ENCODE results near the gene LRRC8E.
"Not testable (repeated sequence)": the region's sequence is repeated elsewhere in the genome, so short reads cannot be mapped to it uniquely, and the experiment has no call there.

Gene LRRC8E

DNA sequence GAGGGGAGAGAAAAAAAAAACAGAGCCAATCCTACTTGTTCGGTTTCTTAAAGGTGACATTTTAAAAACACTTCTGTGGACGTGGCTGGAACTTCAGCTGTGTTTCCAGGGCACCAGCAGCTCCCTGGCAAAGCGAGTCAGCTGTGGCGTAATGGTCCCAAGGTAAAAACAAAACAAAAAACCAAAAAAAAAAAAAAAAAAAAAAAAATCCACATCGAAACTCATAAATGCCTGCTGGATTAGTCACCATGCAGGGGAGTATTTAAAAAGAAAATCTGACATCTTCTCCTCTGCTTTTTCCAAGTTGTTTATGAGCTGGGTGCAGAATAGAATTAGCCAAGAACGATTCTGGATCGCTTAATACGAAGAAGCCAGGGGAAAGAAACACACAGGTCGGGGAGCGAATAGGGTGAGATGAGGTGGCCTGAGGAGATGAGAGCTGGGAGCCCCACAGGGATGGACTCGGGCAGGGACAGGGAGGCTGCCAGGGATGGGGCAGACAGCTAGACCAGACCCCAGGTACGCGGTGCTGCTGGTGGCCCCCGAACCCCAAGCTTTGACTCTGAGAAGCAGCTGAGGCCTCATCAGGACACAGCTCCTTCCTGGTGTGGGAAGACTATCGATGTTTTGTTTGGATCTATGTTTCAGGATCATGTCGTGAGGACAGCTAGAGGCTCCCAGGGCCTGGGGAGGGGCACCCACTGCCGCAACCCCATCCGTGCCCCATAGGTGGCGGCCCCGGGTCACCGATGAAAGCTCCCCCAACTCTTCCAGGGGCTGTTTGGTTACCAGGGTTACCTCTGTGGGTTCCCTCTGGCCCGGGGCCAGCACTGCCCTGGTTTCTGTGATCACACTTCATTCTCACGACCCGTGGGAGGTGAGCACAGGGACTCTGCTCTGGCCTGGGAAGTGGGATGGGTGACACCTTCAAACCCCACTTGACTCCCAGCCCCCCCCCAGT lies 40.7 kb downstream of the LRRC8E start:
- in situ Hi-C loops (cut with MboI; ENCODE audit: low sequenced_read_pairs) = no loop called here

DNA sequence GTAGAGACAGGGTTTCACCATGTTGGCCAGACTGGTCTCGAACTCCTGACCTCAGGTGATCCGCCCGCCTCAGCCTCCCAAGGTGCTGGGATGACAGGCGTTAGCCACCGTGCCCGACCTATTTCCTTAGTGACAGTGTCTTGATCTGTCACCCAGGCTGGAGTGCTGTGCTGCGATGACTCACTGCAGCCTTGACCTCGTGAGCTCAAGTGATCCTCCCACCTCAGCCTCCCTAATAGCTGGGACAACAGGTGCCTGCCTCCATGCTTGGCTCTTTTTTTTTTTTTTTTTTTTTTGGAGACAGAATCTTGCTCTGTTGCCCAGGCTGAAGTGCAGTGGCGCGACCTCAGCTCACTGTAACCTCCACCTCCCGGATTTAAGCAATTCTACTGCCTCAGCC lies 41.7 kb downstream of the LRRC8E start:
- in situ Hi-C loops (cut with MboI; ENCODE audit: low sequenced_read_pairs) = not testable (repeated sequence)

DNA sequence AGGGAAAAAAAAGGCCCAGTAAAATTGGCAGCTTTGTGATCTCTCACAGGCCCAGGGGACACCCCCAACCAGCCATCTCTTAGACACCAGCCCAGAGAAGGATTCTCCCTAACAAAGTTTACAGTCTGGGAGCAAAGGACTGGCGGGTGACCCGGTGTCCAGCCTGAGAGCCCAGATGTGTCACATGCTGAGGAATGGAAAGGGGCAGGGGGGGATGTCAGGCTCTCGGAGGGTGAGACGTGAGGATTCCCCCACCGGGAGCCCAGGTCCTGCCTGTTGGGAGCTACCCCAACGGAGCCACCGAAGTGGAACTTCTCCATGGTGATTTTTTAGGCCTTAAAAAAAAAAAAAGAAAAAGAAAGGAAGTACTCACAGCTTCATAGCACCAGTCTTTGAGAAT lies 42.5 kb downstream of the LRRC8E start:
- in situ Hi-C loops (cut with MboI; ENCODE audit: low sequenced_read_pairs) = no loop called here

DNA sequence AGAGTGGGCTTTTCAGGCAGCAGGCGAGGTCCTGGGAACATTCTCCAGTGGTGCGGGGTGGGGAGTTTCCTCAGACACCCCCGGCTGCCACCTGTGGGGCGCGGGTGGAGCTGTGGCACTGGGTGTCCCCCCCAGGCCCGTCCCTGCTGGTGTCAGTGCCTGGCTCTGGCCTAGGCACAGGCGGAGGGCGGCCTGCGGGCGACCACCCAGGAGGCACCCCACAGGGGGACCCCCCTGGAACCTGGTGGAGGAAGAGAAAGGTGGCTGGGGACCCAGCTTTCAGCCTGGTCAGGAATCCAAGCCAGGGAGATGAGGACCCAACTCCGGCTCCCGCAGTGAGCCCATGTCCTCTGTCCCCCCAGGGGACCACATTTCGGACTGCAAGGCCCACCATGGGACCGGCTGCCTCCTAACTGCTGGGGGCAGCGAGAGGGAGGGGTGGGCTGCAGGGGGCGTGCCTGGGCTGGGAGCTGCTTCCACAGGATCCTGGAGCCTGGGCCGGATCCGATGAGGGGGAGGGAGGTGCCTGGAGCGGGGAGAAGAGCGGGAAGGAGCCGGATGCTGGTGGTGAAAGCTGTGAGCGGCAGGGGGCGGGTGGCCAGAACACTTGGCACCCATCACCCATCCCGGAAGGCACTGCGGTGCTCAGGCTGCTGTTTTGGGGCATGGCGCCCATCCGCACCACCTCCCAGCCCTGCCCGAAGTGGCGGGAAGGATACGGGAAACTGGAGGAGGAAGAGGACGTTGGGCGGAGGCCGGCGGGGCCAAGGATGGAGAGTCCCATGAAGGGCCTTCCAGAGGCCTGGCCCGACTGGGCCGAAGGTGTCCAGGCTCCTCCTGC lies 43.1 kb downstream of the LRRC8E start:
- in situ Hi-C loops (cut with MboI; ENCODE audit: low sequenced_read_pairs) = no loop called here

DNA sequence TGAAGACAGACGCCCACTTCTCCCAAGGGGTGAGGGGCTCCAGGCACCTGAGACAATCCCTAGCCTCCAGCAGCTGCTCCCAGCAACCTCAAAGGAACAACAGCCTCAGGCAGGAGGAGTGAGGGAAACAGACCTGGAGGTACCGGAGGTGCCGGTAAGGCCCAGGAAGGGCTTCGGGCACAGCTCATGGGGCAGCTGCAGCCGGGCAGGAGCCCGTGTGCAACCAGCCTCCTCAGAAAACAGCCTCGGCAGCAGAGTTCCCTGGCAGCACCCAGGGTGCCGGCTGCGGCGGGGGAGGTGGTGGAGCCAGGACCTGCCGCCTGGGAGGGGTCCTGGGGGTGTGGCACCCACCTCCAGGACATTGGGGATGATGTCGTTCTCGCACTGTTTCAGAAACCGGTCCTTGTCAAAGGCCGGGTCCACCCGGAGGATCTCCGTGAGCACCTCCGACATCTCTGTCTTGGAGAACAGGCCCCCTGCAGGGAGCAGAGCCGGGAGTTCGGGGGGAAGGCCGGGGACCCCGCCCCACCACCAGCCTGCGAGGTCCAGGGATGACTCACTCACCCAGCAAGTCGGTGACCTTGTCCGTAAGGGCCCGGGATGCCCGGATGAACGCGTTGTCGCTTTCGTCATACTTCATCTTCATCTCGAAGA lies 44.1 kb downstream of the LRRC8E start:
- in situ Hi-C loops (cut with MboI; ENCODE audit: low sequenced_read_pairs) = no loop called here

DNA sequence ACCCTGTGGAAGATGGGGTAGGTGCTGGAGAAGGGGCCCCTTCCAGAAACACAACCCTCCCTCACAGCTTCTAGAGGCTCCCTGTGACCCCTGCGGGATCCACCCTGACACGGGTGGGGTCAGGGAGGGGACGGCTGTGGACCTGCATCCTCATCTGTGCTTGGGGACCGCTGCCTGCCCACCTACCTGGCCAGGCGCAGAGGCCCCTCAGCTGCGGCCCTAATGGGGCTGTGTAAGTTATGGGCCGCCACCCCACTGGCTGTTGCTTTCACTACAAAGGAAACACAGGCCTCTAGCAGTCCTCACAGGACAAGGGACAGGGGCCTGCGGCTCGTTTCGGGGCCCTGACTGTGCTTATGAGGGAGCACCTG lies 44.6 kb downstream of the LRRC8E start:
- in situ Hi-C loops (cut with MboI; ENCODE audit: low sequenced_read_pairs) = no loop called here

DNA sequence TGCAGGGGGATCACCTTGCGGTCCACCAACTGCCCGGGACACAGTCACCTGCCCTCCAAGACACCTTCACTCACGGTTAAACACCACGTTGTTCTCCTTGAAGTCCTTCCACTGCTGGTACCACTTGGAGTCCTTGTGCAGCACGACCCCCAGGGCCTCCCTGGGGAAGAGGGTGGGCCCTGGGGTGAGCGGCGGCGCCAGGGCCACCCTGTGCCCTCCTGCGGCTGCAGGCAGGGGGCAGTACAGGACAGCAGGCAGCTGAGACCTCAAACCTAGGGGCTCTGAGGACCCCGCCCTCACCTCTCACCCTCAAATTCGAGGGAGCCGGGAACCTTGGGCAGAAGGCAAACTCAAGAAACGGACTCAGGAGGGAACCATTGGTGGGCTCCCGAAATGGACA lies 45.1 kb downstream of the LRRC8E start:
- in situ Hi-C loops (cut with MboI; ENCODE audit: low sequenced_read_pairs) = no loop called here

DNA sequence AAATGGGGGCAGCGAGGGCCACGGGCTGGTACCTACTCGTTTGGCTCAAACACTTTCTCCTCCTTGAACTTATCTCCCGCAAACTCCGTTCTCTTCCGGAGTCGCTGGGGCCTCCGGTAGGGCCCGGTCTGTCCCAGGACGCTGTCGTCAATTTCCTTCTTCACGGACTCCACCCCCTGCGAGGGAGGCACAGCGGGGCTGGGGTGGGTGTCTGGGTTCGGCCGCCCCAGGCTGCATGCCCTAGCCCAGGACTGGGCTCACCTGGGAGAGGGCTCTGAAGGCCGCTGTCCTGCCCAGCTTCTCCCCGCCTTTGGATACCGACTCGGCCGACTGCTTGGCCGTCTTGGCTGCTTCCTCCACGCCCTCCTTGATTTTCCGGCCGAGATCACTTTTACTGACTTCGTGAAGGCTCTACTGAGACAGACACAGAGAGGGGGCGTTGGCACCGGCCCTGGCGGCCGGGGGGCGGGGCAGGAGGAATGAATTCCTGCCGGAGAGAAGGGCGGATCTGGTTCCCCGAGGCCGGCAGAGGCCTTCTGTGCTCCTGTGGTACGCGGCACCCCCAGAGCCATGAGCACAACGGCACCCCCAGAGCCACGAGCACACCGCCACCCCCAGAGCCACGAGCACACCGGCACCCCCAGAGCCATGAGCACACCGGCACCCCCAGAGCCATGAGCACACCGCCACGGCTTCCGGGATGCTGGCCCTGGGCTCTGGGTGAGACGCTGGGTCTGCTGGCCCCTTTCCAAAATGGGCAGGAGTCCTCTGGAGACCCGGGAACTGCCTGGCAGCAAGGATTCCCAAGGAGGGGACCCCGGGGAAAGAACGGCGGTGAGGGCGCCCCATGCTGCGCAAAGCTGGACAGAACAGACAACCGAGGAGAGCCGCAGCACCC lies 45.8 kb downstream of the LRRC8E start:
- in situ Hi-C loops (cut with MboI; ENCODE audit: low sequenced_read_pairs) = no loop called here

DNA sequence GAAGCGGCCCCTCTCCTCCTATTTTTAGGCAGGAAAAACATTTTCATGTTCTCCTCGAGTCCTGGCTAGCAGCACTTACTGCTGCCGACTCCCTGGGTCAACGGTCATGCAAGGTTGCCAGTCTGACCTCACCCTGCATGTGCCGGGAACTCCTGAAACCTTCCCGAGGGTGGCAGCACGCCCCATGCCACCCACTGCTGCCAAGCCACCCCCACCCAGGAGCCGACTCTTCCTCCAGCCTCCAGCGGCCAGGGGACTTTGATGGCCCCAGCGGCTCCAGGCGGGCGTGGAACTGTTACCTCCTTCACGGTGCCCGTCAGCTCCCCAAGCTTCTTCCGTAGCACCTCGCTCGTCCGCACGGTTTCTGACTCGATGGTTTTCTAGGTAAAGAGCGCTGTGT lies 46.5 kb downstream of the LRRC8E start:
- in situ Hi-C loops (cut with MboI; ENCODE audit: low sequenced_read_pairs) = no loop called here

DNA sequence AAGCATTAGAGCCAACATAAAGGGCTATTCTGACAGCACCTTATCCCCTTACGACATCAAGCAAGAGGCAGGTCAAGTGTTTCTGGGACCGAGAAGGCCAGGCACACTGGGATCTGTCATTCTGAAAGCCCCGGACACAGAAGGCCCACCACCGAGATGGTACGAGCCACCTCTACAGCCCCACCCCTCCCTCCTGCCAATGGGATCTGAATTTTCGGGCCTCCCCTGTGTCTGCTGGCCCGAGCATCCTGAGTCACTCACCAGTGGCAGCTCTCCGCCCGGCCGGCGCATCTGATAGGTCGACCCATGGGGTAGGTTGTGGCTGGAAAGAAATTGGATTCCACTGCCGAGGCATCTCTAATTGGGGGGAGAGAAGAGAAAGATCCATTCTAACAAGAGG lies 52.5 kb downstream of the LRRC8E start:
- in situ Hi-C loops (cut with MboI; ENCODE audit: low sequenced_read_pairs) = no loop called here

DNA sequence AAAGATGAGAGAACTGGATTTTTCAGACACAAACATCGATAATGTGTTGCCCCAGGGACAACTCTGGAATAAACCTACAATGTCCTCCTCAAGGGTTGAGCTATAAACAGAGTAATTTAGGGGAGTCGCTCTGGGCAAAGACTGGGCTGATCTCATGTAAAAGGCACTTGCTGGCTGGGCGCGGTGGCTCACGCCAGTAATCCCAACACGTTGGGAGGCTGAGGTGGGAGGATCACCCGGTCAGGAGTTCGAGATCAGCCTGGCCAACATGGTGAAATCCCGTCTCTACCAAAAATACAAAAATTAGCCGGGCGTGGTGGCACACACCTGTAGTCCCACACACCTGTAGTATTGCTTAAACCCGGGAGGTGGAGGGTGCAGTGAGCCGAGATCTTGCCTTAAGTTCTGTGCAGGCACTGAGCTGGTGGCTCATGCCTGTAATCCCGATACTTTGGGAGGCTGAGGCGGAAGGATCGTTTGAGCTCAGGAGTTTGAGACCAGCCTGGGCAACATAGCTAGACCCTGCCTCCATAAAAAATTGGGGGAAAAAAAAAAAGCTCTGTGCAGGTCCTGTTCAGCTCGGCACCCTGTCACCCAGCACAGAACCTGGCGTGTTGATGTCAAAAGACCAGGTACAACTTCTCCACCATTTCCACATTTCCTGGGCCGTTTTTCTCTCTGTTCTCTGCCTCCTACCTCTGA lies 53.7 kb downstream of the LRRC8E start:
- in situ Hi-C loops (cut with MboI; ENCODE audit: low sequenced_read_pairs) = no loop called here

DNA sequence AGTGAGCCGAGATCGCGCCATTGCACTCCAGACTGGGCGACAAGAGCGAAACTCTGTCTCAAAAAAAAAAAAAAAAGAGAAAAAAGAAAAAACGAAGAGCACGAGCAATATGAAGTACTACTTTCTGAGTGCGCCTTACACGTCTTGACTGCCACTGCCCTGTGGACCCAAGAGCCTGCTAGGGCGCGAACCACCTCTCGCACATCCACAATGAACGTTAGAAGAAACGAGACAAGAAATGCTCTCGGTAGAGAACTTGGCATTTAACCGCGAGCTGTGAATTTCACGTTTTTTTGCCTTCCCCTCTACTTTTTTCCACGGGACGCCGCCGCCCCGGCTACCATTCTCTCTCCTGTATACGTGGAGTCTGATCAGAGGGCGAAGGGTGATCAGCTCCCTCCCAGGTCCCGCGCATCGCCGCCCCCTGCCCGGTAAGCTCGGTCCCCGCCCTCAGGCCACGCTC lies 54.7 kb downstream of the LRRC8E start:
- in situ Hi-C loops (cut with MboI; ENCODE audit: low sequenced_read_pairs) = no loop called here

DNA sequence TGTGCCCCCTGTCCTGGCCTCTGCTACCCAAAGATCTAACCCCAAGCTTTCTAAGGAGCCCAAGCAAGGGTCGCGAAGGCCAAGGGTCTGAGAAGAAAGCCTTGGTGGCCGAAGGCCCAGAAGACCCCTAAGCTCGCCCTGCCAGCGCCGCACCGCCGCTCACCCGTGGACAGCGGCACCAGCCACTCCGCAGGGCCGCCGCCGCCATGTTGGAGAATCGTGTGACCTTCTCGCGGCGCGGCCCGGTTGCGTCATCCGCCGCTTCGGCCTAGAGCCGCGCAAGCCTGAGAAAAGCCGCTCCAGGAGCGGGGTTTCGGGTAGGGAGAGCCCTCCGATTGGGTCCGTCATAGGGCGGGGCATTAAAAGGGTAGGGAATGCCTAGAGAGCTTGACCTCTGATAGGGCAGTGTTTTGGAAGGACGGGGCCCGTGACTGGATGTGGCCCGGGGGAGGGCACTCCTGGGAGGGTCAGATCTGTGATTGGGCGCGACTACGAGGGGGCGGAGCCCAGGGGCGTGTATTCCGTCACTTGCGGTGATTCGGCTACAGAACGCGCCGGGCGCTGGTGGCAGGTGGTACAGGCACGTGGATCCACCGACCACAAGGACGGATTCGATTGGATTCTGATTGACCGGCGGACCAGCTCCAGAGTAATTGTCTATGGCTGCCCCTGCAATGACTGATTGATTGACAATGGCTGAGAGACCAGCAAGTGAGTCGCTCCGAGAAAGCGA lies 55.3 kb downstream of the LRRC8E start, which contains the start of gene TIMM44:
TIMM44 (minus strand) TSS at position 223 of the 733 bp plus-strand sequence; CDS start at position 208, 15 bp downstream.
- in situ Hi-C loops (cut with MboI; ENCODE audit: low sequenced_read_pairs) = no loop called here

DNA sequence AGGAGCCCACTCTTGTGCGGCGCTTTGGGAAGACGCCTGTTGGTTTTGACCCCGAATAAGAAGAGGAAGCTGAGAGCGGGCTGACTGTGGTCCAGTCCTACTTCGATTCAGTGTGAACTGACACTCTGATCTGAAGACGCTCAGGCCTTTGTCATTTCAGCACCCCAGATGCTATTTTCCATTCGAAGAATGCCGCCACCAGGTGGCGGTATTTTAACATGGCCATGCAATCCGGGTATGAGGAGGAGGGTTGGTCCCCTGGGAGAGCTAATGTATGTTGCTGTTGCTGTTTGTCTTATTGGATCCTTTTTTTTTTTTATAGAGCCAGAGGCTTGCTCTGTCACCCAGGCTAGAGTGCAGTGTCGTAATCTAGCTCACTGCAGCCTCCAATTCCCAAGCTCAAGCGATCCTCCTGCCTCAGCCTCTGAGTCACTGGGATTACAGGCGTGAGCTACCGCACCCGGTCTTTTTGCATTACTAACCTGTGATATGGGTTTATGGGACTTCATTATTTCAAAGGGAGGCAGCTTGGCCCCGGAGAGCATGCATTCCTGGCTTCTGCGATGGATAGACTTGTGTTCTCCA lies 56.0 kb downstream of the LRRC8E start:
- in situ Hi-C loops (cut with MboI; ENCODE audit: low sequenced_read_pairs) = no loop called here

DNA sequence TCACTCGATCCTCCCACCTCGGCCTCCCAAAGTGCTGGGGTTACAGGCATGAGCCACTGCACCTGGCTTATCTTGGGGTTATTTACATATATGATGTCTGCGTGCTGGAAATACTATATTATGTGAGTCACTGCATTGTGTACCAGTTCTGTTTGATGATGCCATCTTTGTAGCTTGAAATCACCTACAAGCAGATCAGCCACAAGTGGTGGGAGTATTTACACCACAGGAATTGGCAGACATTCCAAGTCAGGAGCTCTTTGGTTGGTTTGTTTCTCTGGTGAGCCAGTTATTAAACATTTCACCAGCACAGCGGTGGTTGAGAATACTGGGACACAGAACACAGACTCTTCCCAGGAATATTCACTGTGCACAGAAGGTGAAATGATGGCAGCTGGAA lies 59.6 kb downstream of the LRRC8E start:
- in situ Hi-C loops (cut with MboI; ENCODE audit: low sequenced_read_pairs) = no loop called here

All from HL-60/S4 (cell line).